ENCODE data around the gene MS4A14. TPM values are rescaled to one million over a fixed set of nuclear protein-coding genes. Genes with fewer than 3 reads are reported as not detected.
"Not testable (repeated sequence)": the region's sequence is repeated elsewhere in the genome, so short reads cannot be mapped to it uniquely, and the experiment has no call there.

Gene MS4A14
- total RNA-seq, 2 experiments from 2014 or later = not detected

GRCh38 chr11:60393016-60393415, 3.2 kb upstream of the MS4A14 start:
- CTCF ChIA-PET = no interaction called here
- POLR2A ChIA-PET = no interaction called here
- Mint-ChIP-seq H3K27ac (no peak overlapping the region), H3K9me3 (ENCODE audit: insufficient read depth) (no peaks in the 10 kb centered on the region), H3K4me3 (no peak overlapping the region), H3K4me1 (ENCODE audit: low read depth) (peaks cover 2% of the 10 kb centered on the region), H3K27me3 (ENCODE audit: low read depth) (no peaks in the 10 kb centered on the region), H3K36me3 (ENCODE audit: low read depth) (no peaks in the 10 kb centered on the region)
- DNase-seq = no peak
- no peak for ATAC-seq

DNA sequence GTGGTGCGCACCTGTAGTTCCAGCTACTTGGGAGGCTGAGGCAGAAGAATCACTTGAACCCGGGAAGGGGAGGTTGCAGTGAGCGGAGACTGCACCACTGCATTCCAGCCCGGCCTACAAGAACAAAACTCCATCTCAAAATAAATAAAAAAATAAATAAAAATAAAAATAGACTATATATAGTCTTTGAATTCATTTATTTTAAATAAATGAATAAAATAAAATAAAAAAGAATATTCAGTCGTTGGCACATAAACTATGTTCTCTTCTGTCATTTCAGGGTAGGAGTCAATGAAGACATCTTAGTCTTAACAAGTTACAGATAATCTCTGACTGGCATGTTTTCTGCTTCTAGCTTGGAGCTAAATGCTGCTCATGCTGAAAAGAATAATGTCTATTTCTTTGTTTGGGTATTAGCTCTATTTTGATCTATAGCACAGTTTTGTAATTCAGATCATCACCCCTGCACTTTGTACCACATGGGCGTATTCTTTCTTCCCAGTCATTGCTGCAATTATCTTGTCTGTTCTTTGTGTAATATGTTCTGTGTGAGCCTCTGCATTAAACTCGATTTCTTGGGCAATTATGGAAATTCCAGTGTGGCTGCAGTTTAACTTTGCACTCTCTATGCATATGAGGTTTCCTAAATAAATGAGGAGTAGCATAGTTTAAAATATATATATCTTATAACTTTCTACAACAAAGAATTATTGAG, 1.4 kb upstream of the MS4A14 start:
- no peak overlapping the region for H3K27ac Mint-ChIP-seq
- H3K9me3 Mint-ChIP-seq (ENCODE audit: insufficient read depth) = no peaks in the 10 kb centered on the region
- H3K36me3 Mint-ChIP-seq (ENCODE audit: low read depth) = no peaks in the 10 kb centered on the region
- H3K27me3 Mint-ChIP-seq (ENCODE audit: low read depth) = no peaks in the 10 kb centered on the region
- POLR2A ChIA-PET = no interaction called here
- CTCF ChIA-PET = no interaction called here
- no peak overlapping the region for H3K4me3 Mint-ChIP-seq
- peaks cover 2% of the 10 kb centered on the region for H3K4me1 Mint-ChIP-seq (ENCODE audit: low read depth)
- ATAC-seq = no peak
- no peak for DNase-seq

- no peak overlapping the region for H3K4me3 Mint-ChIP-seq
- peaks cover 5% of the 10 kb centered on the region for H3K27me3 Mint-ChIP-seq (ENCODE audit: low read depth)
- H3K9me3 Mint-ChIP-seq (ENCODE audit: insufficient read depth) = no peaks in the 10 kb centered on the region
- CTCF ChIA-PET = no interaction called here
- POLR2A ChIA-PET = no interaction called here
- no peak for ATAC-seq
- H3K27ac Mint-ChIP-seq = no peak overlapping the region
- H3K4me1 Mint-ChIP-seq (ENCODE audit: low read depth) = peaks cover 2% of the 10 kb centered on the region
- H3K36me3 Mint-ChIP-seq (ENCODE audit: low read depth) = no peaks in the 10 kb centered on the region
- no peak for DNase-seq
These were observed 540 bp downstream of the MS4A14 start for GRCh38 chr11:60396799-60397198.

DNA sequence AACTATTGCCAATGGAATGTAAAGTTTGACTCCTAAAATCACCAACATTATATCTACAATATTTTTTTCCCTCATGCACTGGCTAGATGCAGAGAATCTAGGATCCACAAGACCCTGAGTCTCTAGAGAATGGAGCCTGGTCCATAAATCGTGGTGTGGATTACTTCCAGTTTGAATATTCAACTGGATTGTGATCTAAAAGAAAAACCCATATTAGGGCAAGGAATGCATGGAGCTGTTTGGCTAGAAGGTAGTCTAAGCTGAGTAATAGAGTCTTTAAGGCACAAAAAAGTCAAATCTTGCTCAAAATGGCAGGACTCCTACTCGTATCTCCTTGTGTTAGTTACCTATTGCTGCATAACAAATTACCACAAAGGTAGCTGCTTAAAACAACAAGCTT, 23.8 kb downstream of the MS4A14 start:
- Mint-ChIP-seq H3K27me3 (ENCODE audit: low read depth) (peaks cover 7% of the 10 kb centered on the region), H3K9me3 (ENCODE audit: insufficient read depth) (no peaks in the 10 kb centered on the region), H3K27ac (no peak overlapping the region), H3K36me3 (ENCODE audit: low read depth) (no peaks in the 10 kb centered on the region), H3K4me1 (ENCODE audit: low read depth) (no peaks in the 10 kb centered on the region), H3K4me3 (no peak overlapping the region)
- POLR2A ChIA-PET = no interaction called here
- CTCF ChIA-PET = no interaction called here
- ATAC-seq = no peak
- DNase-seq = no peak

GRCh38 chr11:60422609-60423008, 26.4 kb downstream of the MS4A14 start:
- Mint-ChIP-seq H3K4me3 (no peak overlapping the region), H3K9me3 (ENCODE audit: insufficient read depth) (no peaks in the 10 kb centered on the region), H3K27ac (no peak overlapping the region), H3K27me3 (ENCODE audit: low read depth) (peaks cover 3% of the 10 kb centered on the region), H3K4me1 (ENCODE audit: low read depth) (no peaks in the 10 kb centered on the region), H3K36me3 (ENCODE audit: low read depth) (no peaks in the 10 kb centered on the region)
- CTCF ChIA-PET = no interaction called here
- DNase-seq = no peak
- POLR2A ChIA-PET = no interaction called here
- no peak for ATAC-seq

GRCh38 chr11:60428517-60428916, 32.3 kb downstream of the MS4A14 start:
- POLR2A ChIA-PET = no interaction called here
- H3K9me3 Mint-ChIP-seq (ENCODE audit: insufficient read depth) = no peaks in the 10 kb centered on the region
- H3K27me3 Mint-ChIP-seq (ENCODE audit: low read depth) = peaks cover 22% of the 10 kb centered on the region
- CTCF ChIA-PET = no interaction called here
- H3K27ac Mint-ChIP-seq = no peak overlapping the region
- H3K36me3 Mint-ChIP-seq (ENCODE audit: low read depth) = no peaks in the 10 kb centered on the region
- ATAC-seq (no peak), DNase-seq (no peak)
- no peak overlapping the region for H3K4me3 Mint-ChIP-seq
- no peaks in the 10 kb centered on the region for H3K4me1 Mint-ChIP-seq (ENCODE audit: low read depth)

DNA sequence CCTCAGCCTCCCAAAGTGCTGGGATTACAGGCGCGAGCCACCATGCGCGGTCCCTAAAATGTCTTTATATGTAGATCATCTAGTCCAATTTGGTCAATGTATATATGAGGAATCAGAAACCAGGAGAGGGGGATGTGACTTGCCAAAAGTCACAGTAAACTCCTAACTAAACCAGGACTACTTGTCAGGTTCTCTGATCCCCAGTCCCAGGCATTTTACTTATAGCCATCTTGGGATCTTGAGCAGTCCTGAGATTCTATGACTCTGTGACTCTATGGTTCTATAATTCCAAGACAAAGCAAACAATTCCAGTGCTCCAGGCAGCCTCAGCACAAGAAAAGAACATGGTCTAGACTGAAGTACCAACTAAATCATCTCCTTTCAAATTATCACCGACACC, 33.0 kb downstream of the MS4A14 start, which contains the start of gene MS4A5:
Gene MS4A5, plus strand, starts transcription at position 301 of the 400 bp plus-strand sequence. CDS start 103 bp downstream, outside the sequence.
- Mint-ChIP-seq H3K27me3 (ENCODE audit: low read depth) (peaks cover 29% of the 10 kb centered on the region), H3K36me3 (ENCODE audit: low read depth) (no peaks in the 10 kb centered on the region), H3K9me3 (ENCODE audit: insufficient read depth) (no peaks in the 10 kb centered on the region), H3K27ac (no peak within 1 kb of the TSS), H3K4me1 (ENCODE audit: low read depth) (no peaks in the 10 kb centered on the region), H3K4me3 (no peak within 1 kb of the TSS)
- ATAC-seq (no peak), DNase-seq (no peak)
- ChIA-PET POLR2A (no interaction called here), CTCF (no interaction called here)

DNA sequence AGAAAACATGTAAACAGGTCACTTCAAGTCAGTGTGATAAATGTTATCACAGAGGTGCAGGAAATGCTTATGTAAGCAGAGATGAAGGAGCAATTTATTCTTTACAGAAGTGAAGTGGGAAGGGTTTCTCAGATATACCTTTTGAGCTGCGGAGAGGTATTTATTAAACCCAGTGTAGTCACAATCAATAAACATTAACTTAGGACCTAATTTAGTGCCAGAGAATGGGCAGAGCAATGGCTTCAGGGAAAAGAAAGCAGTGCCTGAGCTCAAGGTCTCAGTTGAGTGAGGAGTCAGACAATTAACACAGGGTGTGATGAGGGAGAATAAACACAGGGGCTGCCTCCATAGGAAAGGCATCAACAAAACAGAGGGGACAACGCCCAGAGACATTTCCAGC, 35.0 kb downstream of the MS4A14 start:
- no peak overlapping the region for H3K4me3 Mint-ChIP-seq
- ChIA-PET POLR2A (no interaction called here), CTCF (no interaction called here)
- no peaks in the 10 kb centered on the region for H3K4me1 Mint-ChIP-seq (ENCODE audit: low read depth)
- DNase-seq (no peak), ATAC-seq (no peak)
- no peaks in the 10 kb centered on the region for H3K36me3 Mint-ChIP-seq (ENCODE audit: low read depth)
- H3K27me3 Mint-ChIP-seq (ENCODE audit: low read depth) = peaks cover 27% of the 10 kb centered on the region
- no peak overlapping the region for H3K27ac Mint-ChIP-seq
- no peaks in the 10 kb centered on the region for H3K9me3 Mint-ChIP-seq (ENCODE audit: insufficient read depth)

- CTCF ChIA-PET = no interaction called here
- POLR2A ChIA-PET = no interaction called here
- ATAC-seq (no peak), DNase-seq (no peak)
- H3K27ac Mint-ChIP-seq = no peak overlapping the region
- no peaks in the 10 kb centered on the region for H3K4me1 Mint-ChIP-seq (ENCODE audit: low read depth)
- H3K36me3 Mint-ChIP-seq (ENCODE audit: low read depth) = no peaks in the 10 kb centered on the region
- peaks cover 22% of the 10 kb centered on the region for H3K27me3 Mint-ChIP-seq (ENCODE audit: low read depth)
- H3K9me3 Mint-ChIP-seq (ENCODE audit: insufficient read depth) = no peaks in the 10 kb centered on the region
- no peak overlapping the region for H3K4me3 Mint-ChIP-seq
These were observed 37.1 kb downstream of the MS4A14 start for GRCh38 chr11:60433401-60433800.

DNA sequence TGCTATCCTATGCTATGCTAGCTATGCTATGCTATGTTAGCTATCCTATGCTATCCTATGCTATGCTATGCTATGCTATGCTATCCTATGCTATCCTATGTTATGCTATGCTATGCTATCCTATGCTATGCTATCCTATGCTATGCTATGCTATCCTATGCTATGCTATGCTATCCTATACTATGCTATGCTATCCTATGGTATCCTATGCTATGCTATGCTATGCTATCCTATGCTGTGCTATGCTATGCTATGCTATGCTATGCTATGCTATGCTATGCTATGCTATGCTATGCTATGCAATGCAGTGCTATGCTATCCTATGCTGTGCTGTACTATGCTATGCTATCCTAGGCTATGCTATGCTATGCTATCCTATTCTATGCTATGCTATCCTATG, 50.8 kb downstream of the MS4A14 start:
- POLR2A ChIA-PET = no interaction called here
- no peaks in the 10 kb centered on the region for H3K36me3 Mint-ChIP-seq (ENCODE audit: low read depth)
- CTCF ChIA-PET = interaction anchor here (1.6 kb wide), 1 partner anchor 84 kb away, joined by 6 read pairs; no protein-coding TSS in a partner anchor
- H3K27ac Mint-ChIP-seq = no peak overlapping the region
- peaks cover 12% of the 10 kb centered on the region for H3K4me1 Mint-ChIP-seq (ENCODE audit: low read depth)
- DNase-seq (no peak), ATAC-seq (no peak)
- H3K27me3 Mint-ChIP-seq (ENCODE audit: low read depth) = no peaks in the 10 kb centered on the region
- H3K4me3 Mint-ChIP-seq = no peak overlapping the region
- no peaks in the 10 kb centered on the region for H3K9me3 Mint-ChIP-seq (ENCODE audit: insufficient read depth)

DNA sequence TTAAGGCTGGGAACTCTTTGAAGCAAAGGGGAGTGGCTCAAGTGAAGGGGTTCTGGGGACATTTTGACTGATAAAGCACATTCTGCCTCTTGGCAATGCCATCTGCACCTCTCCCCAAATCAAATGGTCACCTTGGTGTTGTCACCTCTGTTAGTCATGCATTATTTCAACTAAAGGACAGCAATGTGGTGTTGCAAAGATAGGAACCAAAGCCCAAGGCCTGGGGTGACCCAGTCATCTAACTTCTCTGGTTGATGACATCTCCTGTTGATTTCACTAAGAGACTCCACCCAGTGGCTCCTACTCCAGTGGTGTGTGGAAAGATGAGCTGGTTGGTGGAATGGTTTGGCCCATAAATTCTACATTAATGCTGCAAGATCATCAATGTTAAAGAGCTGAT, 51.6 kb downstream of the MS4A14 start:
- H3K9me3 Mint-ChIP-seq (ENCODE audit: insufficient read depth) = no peaks in the 10 kb centered on the region
- H3K4me1 Mint-ChIP-seq (ENCODE audit: low read depth) = peaks cover 10% of the 10 kb centered on the region

GRCh38 chr11:60451185-60451584, 54.9 kb downstream of the MS4A14 start:
- POLR2A ChIA-PET; H3K27me3 Mint-ChIP-seq (ENCODE audit: low read depth); H3K36me3 Mint-ChIP-seq (ENCODE audit: low read depth); ATAC-seq; H3K9me3 Mint-ChIP-seq (ENCODE audit: insufficient read depth); CTCF ChIA-PET; H3K4me3 Mint-ChIP-seq; H3K27ac Mint-ChIP-seq; H3K4me1 Mint-ChIP-seq (ENCODE audit: low read depth); DNase-seq: not testable (repeated sequence)

More for the DNA sequence above, 51.6 kb downstream of the MS4A14 start:
- CTCF ChIA-PET = interaction anchor here (1.6 kb wide), 1 partner anchor 85 kb away, joined by 6 read pairs; no protein-coding TSS in a partner anchor
- Mint-ChIP-seq H3K27ac (no peak overlapping the region), H3K4me3 (no peak overlapping the region), H3K36me3 (ENCODE audit: low read depth) (no peaks in the 10 kb centered on the region), H3K27me3 (ENCODE audit: low read depth) (no peaks in the 10 kb centered on the region)
- no peak for DNase-seq
- ATAC-seq = no peak
- POLR2A ChIA-PET = no interaction called here

- DNase-seq = no peak
- no peaks in the 10 kb centered on the region for H3K4me1 Mint-ChIP-seq (ENCODE audit: low read depth)
- H3K36me3 Mint-ChIP-seq (ENCODE audit: low read depth) = no peaks in the 10 kb centered on the region
- H3K27ac Mint-ChIP-seq = no peak overlapping the region
- H3K9me3 Mint-ChIP-seq (ENCODE audit: insufficient read depth) = no peaks in the 10 kb centered on the region
- peaks cover 13% of the 10 kb centered on the region for H3K27me3 Mint-ChIP-seq (ENCODE audit: low read depth)
- ChIA-PET POLR2A (no interaction called here), CTCF (no interaction called here)
- ATAC-seq = no peak
- H3K4me3 Mint-ChIP-seq = no peak overlapping the region
These were observed 58.0 kb downstream of the MS4A14 start for GRCh38 chr11:60454212-60454611.
